Measurements from ENCODE around the gene RNF17. TPM values are rescaled to one million over a fixed set of nuclear protein-coding genes. Genes with fewer than 3 reads are reported as not detected.

The RNF17 gene
- total RNA-seq, 4 donors from 2014 or later, result 0.42 TPM; not detected in 3

DNA sequence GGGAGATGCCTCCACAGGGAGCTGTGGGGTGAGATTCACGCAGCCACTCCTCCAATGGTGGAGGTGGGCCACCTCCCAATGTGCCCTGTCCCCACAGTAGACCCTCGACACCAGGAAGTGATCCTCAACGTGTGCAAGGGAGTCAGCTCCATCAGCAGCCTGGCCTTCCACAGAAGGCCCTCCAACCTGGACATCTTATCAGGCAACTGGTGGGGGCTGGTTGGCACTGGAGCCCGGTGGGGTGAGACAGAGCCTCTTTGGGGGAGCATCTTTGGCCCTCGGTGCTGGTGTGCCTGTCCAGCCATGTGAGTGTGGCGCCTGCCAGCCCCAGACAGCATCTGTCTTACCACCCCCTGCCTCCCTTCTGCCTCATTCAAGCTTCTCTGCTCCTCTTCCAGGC, 19.7 kb upstream of the RNF17 start:
- Histone ChIP-seq H3K27ac (no peak overlapping the region), H3K9me3 (no peaks in the 10 kb centered on the region), H3K36me3 (no peaks in the 10 kb centered on the region), H3K4me3 (no peak overlapping the region), H3K27me3 (peaks cover 58% of the 10 kb centered on the region), H3K4me1 (peaks cover 0 to 24% (median 8%) of the 10 kb centered on the region in 3 donors)
- 100% methylated on average over 1 of the region's 6 CpGs; no CpG with 5 or more reads in 1 of the 2 donors for WGBS, 2 donors (ENCODE audit: low coverage in 1 of 2)
- no peak for ATAC-seq
- TF ChIP-seq POLR2AphosphoS5 (IDR thresholded peaks at IDR 0.05) (no peak), EP300 (IDR thresholded peaks at IDR 0.05) (no peak), POLR2A (IDR thresholded peaks at IDR 0.05) (no peak)
- TF ChIP-seq, protein P1, sequence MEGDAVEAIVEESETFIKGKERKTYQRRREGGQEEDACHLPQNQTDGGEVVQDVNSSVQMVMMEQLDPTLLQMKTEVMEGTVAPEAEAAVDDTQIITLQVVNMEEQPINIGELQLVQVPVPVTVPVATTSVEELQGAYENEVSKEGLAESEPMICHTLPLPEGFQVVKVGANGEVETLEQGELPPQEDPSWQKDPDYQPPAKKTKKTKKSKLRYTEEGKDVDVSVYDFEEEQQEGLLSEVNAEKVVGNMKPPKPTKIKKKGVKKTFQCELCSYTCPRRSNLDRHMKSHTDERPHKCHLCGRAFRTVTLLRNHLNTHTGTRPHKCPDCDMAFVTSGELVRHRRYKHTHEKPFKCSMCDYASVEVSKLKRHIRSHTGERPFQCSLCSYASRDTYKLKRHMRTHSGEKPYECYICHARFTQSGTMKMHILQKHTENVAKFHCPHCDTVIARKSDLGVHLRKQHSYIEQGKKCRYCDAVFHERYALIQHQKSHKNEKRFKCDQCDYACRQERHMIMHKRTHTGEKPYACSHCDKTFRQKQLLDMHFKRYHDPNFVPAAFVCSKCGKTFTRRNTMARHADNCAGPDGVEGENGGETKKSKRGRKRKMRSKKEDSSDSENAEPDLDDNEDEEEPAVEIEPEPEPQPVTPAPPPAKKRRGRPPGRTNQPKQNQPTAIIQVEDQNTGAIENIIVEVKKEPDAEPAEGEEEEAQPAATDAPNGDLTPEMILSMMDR (IDR thresholded peaks at IDR 0.05), result no peak

DNA sequence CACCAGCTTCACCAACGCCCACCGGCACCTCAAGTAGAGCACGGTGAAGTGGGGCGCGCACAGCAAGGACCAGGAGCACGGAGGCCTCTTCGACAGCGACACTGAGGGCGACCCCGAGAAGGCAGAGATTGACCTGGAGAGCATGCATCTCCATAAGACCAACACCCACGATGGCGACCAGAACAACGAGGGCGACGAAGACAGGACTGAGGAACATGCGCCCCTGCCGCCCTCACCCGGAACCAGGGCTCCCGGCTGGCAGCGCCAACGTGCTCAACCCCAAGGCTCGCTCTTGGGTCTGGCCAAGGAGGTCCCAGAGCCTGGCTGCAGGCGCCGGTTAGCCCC, 18.5 kb upstream of the RNF17 start:
- no peak for TF ChIP-seq POLR2A (IDR thresholded peaks at IDR 0.05)
- TF ChIP-seq, protein P1 (IDR thresholded peaks at IDR 0.05), result no peak
- no peak for TF ChIP-seq EP300 (IDR thresholded peaks at IDR 0.05)
- no peak for TF ChIP-seq POLR2AphosphoS5 (IDR thresholded peaks at IDR 0.05)
- WGBS, 2 donors (ENCODE audit: low coverage in 1 of 2), result 48% methylated on average over 3 of the region's 24 CpGs; no CpG with 5 or more reads in 1 of the 2 donors
- Histone ChIP-seq H3K27ac (no peak overlapping the region), H3K36me3 (no peaks in the 10 kb centered on the region), H3K4me3 (no peak overlapping the region), H3K27me3 (peaks cover 62% of the 10 kb centered on the region), H3K9me3 (no peaks in the 10 kb centered on the region), H3K4me1 (peaks cover 0 to 24% (median 8%) of the 10 kb centered on the region in 3 donors)
- ATAC-seq, result no peak

DNA sequence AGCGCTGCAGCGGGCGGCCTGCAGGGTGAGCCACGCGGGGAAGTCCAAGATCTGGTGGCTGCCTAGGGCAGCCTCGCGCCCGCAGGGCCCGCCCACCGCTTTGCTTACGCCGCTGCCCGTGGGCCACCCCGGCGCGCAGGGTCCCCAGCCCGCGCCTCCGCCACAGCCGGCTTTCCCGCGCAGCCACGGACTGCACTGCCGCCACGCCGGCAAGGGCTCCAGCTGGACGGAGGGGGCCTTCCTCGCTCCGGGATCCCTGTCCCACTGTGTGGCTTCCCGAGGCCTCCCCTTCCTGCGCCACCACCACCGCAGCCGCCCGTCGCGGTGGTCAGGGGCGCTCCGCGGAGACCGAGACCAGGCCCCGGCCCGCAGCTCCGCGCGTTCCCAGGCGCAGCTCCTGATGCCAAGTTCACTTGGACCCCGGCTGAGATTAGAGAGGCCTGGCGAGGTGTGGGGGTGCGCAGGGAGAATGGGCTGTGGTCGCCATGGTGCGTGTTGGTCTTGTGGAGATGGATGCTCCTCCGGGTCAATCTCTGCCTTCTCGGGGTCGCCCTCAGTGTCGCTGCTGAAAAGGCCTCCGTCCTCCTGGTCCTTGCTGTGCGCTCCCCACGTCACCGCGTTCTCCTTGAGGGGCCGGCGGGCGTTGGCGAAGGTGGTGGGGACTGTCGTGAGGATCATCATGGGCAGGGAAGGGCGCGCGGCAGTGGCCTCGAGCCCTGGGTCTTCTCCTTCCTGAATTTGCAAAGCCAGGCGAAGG, 17.9 kb upstream of the RNF17 start:
- H3K4me3 ChIP-seq, result peak overlapping the region in 1 of 2 donors; percentile 34
- WGBS, 2 donors (ENCODE audit: low coverage in 1 of 2), result 2% methylated on average over 10 of the region's 70 CpGs; no CpG with 5 or more reads in 1 of the 2 donors
- TF ChIP-seq POLR2A (IDR thresholded peaks at IDR 0.05), result no peak

DNA sequence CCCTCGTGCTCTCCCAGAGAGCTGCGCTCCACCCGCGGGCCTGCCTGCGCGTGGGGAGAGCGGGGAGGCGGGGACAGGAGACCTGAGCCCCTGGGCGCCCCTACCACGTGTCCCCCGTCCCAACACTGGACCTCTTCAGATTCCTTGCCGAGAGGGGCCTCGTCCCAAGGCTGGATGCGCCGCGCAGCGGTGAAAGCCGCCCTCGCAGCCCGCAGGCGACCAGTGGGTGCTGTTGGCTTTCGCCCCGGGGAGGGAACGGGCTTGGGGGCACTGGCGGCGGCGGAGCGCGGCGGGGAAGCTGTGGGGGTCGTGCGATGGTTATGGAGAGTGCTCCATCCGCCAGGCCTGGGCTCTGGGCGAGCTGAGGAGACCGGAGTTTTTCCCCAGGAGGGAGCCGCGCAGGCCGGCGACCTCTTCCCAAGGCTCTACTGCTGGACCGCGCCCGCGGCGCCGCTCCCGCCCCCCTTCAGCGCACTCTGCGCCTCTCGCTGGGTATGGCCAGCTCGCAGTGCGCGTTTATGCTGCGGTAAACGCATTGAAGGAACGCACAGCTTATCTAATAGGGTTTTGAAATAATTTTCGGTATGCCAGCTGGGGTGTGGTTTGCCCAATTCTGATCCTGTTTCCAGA, 17.2 kb upstream of the RNF17 start:
- Histone ChIP-seq H3K4me1 (peaks cover 0 to 24% (median 8%) of the 10 kb centered on the region in 3 donors), H3K27ac (no peak overlapping the region), H3K9me3 (no peaks in the 10 kb centered on the region), H3K27me3 (peaks cover 62% of the 10 kb centered on the region), H3K4me3 (peak overlapping the region in 1 of 2 donors; percentile 34), H3K36me3 (no peaks in the 10 kb centered on the region)
- no CpG with 5 or more reads among the region's 56 CpGs for whole genome bisulfite sequencing, 2 donors (ENCODE audit: low coverage in 1 of 2)
- ATAC-seq, result no peak
- TF ChIP-seq POLR2AphosphoS5 (IDR thresholded peaks at IDR 0.05), result no peak
- no peak for TF ChIP-seq POLR2A (IDR thresholded peaks at IDR 0.05)
- TF ChIP-seq, protein P1 (IDR thresholded peaks at IDR 0.05), result no peak

More for the DNA sequence above, 17.9 kb upstream of the RNF17 start:
- Histone ChIP-seq H3K27ac (no peak overlapping the region), H3K27me3 (peaks cover 62% of the 10 kb centered on the region), H3K9me3 (no peaks in the 10 kb centered on the region), H3K36me3 (no peaks in the 10 kb centered on the region), H3K4me1 (peaks cover 0 to 24% (median 8%) of the 10 kb centered on the region in 3 donors)
- ATAC-seq, result no peak

DNA sequence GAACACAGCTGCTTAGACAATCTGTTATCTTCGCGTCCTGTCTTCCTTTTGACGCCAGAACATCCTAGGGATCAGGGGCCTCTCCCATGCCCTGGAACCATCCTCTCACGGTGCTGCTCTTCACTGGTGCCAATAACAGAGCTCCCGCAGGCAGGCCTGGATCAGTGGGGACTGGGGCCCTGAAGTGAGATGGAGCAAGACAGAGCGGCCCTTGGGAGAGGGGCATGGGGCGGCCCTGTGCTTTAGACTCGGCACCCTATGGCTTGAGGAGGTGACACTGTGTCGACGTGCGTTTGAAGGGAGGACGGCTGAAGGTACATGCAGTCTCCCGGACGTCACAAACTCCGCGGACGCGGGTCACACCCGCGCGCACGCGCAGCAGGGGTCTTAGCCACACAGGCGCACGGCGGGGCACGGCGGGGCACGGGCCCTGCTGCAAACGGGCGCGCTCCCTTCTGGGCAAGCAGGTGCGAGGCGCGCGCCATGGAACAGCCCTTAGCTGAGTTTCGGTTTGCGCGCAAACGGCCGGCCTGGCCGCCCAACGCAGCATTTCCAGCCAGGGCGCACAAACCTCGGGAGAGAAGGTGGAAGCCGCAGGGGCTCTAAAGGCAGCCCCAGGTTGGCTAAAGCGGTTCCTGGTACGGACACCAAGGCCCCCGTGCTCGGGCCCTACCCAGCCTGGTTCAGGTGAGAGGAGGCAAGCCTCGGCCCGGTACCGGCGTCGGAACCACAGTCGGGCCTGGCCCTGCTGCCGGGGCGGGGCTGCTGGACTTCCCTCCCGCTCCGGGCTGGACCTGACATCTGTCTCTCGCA, 16.5 kb upstream of the RNF17 start:
- Histone ChIP-seq H3K36me3 (no peaks in the 10 kb centered on the region), H3K27me3 (peaks cover 68% of the 10 kb centered on the region), H3K4me1 (peaks cover 0 to 24% (median 8%) of the 10 kb centered on the region in 3 donors), H3K4me3 (peak overlapping the region in 1 of 2 donors; percentile 34), H3K9me3 (no peaks in the 10 kb centered on the region), H3K27ac (no peak overlapping the region)
- no CpG with 5 or more reads among the region's 61 CpGs for WGBS, 2 donors (ENCODE audit: low coverage in 1 of 2)
- TF ChIP-seq POLR2AphosphoS5 (IDR thresholded peaks at IDR 0.05), result no peak
- TF ChIP-seq, protein P1 (IDR thresholded peaks at IDR 0.05), result no peak
- ATAC-seq, result no peak

Data from gastroesophageal sphincter (tissue), 4 donors.